SU-DHL-6 (cell line): ENCODE measurements around the gene KLHL40.
"Not testable (repeated sequence)": the region's sequence is repeated elsewhere in the genome, so short reads cannot be mapped to it uniquely, and the experiment has no call there.

Experiments
- H2AFZ ChIP-seq: fragments of 200-600 bp; sonication (generic); 2 replicates; pipeline ENCODE4 v1.6.1; 2014; ENCODE audit warnings: low read depth, mild to moderate bottlenecking, moderate library complexity, mixed read lengths, antibody characterized with exemption, low read length; ENCODE audit not compliant: severe bottlenecking
- H3F3A ChIP-seq: fragments of 200-600 bp; shearing (Covaris generic); 2 replicates; pipeline ENCODE4 v1.6.0; 2016; ENCODE audit warnings: antibody characterized with exemption, mild to moderate bottlenecking; ENCODE audit not compliant: insufficient read depth
- H3K27ac ChIP-seq: fragments of 200-600 bp; sonication (generic); 2 replicates; pipeline ENCODE4 v1.5.1; 2016; ENCODE audit warnings: low read depth, mild to moderate bottlenecking, low read length, moderate library complexity, mixed read lengths
- H3K27me3 ChIP-seq: fragments of 200-600 bp; sonication (generic), shearing (Covaris generic); 2 replicates; pipeline ENCODE4 v1.6.0; 2014; ENCODE audit warnings: mild to moderate bottlenecking, low read length
- H3K36me3 ChIP-seq: fragments of 200-600 bp; sonication (generic); 2 replicates; pipeline ENCODE4 v1.6.1; 2014; ENCODE audit warnings: mild to moderate bottlenecking, low read length, mixed read lengths
- H3K4me2 ChIP-seq: fragments of 300-600, 200-600 bp; shearing (Covaris generic), sonication (generic); 2 replicates; pipeline ENCODE4 v1.6.0; 2014; ENCODE audit warnings: low read length, low read depth, mild to moderate bottlenecking; ENCODE audit not compliant: poor library complexity, severe bottlenecking
- H3K4me3 ChIP-seq: fragments of 200-600 bp; sonication (generic); 2 replicates; pipeline ENCODE4 v1.5.1; 2014; ENCODE audit warnings: antibody characterized with exemption, low read length, mild to moderate bottlenecking, mixed read lengths; ENCODE audit not compliant: insufficient read depth, poor library complexity, severe bottlenecking
- H3K79me2 ChIP-seq: fragments of 200-600 bp; sonication (generic); 2 replicates; pipeline ENCODE4 v1.6.1; 2014; ENCODE audit warnings: mild to moderate bottlenecking, low read length, moderate library complexity; ENCODE audit not compliant: insufficient read depth
- H3K9ac ChIP-seq: fragments of 200-600 bp; sonication (generic); 2 replicates; pipeline ENCODE4 v1.7.0; 2014; ENCODE audit warnings: mild to moderate bottlenecking, low read length
- H3K9me2 ChIP-seq: fragments of 200-600 bp; sonication (generic); replicated peaks from 2 replicates; pipeline ENCODE4 v1.6.1; 2014; ENCODE audit warnings: low read length; ENCODE audit not compliant: insufficient read depth
- H3K9me3 ChIP-seq: fragments of 200-600 bp; sonication (generic); 2 replicates; pipeline ENCODE4 v1.6.1; 2014; ENCODE audit warnings: low read length, mixed read lengths; ENCODE audit not compliant: insufficient read depth
- H4K20me1 ChIP-seq: fragments of 200-600 bp; sonication (generic); 2 replicates; pipeline ENCODE4 v1.6.1; 2014; ENCODE audit warnings: low read depth, mild to moderate bottlenecking, antibody characterized with exemption, low read length, moderate library complexity, mixed read lengths
- EZH2phosphoT487 ChIP-seq: fragments of 200-600 bp; sonication (generic), shearing (Covaris generic); conservative IDR thresholded peaks from 2 replicates; pipeline ENCODE4 v1.6.1; 2018; ENCODE audit warnings: mild to moderate bottlenecking, antibody characterized with exemption, low read length, moderate library complexity, mixed read lengths
- TF ChIP-seq, protein P1 (sequence below): fragments of 200-600 bp; sonication (generic); IDR thresholded peaks from one replicate; pipeline ENCODE4 v1.5.1; 2017; ENCODE audit warnings: antibody characterized with exemption, mild to moderate bottlenecking, low read length, moderate library complexity; ENCODE audit not compliant: insufficient read depth, poor library complexity, severe bottlenecking

KLHL40 gene

DNA sequence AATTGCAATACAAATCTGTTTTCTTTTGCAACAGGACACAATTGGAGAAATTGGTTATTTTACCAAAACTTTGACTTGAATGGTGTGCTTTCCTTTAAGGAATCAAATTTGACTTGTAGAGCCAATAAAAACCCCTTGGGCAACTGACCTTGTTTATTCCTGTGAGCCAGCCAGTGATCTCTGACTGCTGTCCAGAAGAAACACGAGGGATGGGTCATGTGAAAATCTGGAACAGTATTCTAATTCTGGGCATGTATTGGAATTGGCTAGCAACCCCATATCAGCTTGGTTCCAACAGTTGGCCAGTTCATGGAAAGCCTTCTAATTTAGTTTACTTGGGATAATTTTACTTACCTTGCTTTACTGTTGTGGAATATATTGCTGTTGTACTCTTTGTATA lies 36.4 kb downstream of the KLHL40 start:
- no peak for TF ChIP-seq EZH2phosphoT487
- TF ChIP-seq, protein P1, sequence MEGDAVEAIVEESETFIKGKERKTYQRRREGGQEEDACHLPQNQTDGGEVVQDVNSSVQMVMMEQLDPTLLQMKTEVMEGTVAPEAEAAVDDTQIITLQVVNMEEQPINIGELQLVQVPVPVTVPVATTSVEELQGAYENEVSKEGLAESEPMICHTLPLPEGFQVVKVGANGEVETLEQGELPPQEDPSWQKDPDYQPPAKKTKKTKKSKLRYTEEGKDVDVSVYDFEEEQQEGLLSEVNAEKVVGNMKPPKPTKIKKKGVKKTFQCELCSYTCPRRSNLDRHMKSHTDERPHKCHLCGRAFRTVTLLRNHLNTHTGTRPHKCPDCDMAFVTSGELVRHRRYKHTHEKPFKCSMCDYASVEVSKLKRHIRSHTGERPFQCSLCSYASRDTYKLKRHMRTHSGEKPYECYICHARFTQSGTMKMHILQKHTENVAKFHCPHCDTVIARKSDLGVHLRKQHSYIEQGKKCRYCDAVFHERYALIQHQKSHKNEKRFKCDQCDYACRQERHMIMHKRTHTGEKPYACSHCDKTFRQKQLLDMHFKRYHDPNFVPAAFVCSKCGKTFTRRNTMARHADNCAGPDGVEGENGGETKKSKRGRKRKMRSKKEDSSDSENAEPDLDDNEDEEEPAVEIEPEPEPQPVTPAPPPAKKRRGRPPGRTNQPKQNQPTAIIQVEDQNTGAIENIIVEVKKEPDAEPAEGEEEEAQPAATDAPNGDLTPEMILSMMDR, result no peak
- Histone ChIP-seq H3K4me3 (no peak overlapping the region), H3K9me3 (no peaks in the 10 kb centered on the region), H3K4me2 (no peak overlapping the region), H3K9me2 (no peaks in the 10 kb centered on the region), H2AFZ (no peak overlapping the region), H3K27me3 (no peaks in the 10 kb centered on the region), H3K27ac (no peak overlapping the region), H3F3A (no peaks in the 10 kb centered on the region), H4K20me1 (no peaks in the 10 kb centered on the region), H3K9ac (no peak overlapping the region), H3K36me3 (no peaks in the 10 kb centered on the region), H3K79me2 (no peaks in the 10 kb centered on the region)

DNA sequence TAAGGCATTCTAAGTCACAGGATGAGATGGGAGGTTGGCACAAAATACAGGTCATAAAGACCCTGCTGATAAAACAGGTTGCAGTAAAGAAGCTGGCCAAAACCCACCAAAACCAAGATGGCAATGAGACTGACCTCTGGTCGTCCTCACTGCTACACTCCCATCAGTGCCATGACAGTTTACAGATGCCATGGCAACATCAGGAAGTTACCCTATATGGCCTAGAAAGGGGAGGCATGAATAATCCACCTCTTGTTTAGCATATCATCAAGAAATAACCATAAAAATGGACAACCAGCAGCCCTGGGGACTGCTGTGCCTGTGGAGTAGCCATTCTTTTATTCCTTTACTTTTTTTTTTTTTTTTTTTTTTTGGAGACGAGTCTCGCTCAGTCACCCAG lies 37.1 kb downstream of the KLHL40 start:
- H3K9me2 ChIP-seq, H3K9ac ChIP-seq, H3K27ac ChIP-seq, H4K20me1 ChIP-seq, H3K36me3 ChIP-seq, H3F3A ChIP-seq, H3K79me2 ChIP-seq, H3K4me2 ChIP-seq, H2AFZ ChIP-seq, H3K27me3 ChIP-seq, H3K4me3 ChIP-seq, H3K9me3 ChIP-seq: not testable (repeated sequence)

DNA sequence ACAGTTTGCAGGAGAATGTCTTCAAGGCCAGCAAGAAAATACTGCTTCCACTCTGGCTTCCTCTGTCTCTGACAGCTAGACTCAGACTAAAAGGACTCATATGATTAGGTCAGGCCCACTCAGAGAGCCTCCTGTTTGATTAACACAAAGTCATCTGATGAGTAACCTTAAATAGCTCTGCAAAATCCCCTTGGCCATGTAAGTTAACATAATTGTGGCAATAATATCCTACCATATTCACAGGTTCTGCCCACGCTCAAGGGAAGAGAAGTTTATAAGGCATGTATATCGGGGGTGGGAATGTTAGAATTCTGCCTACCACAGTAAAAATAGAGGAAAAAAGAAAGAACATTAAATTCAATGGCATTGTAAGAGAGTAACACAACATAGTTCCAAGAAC lies 37.9 kb downstream of the KLHL40 start:
- no peaks in the 10 kb centered on the region for H4K20me1 ChIP-seq
- H3F3A ChIP-seq, result no peaks in the 10 kb centered on the region
- no peaks in the 10 kb centered on the region for H3K9me2 ChIP-seq
- no peaks in the 10 kb centered on the region for H3K36me3 ChIP-seq
- no peak overlapping the region for H3K4me3 ChIP-seq
- no peak overlapping the region for H2AFZ ChIP-seq
- H3K27ac ChIP-seq, result no peak overlapping the region
- TF ChIP-seq, protein P1, result no peak
- no peak for TF ChIP-seq EZH2phosphoT487
- H3K27me3 ChIP-seq, result no peaks in the 10 kb centered on the region
- no peaks in the 10 kb centered on the region for H3K79me2 ChIP-seq
- H3K9ac ChIP-seq, result no peak overlapping the region
- no peak overlapping the region for H3K4me2 ChIP-seq
- H3K9me3 ChIP-seq, result no peaks in the 10 kb centered on the region

DNA sequence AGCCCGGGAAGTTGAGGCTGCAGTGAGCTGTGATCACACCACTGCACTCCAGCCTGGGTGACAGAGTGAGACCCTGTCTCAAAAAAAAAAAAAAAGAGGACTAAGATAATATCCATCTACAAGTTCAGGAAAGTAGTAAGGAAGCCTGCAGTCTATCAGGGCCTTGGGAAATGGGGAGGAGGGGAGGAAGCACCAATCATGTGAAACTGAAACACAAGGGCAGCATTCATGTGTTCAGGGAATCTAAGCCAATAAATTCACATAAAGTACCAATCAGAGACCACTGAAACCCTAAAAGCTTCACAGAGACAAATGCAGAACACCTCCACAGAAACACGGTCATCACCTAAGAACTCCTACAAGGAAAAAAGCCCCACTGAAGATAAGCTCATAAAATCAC lies 40.1 kb downstream of the KLHL40 start:
- TF ChIP-seq, protein P1, result no peak
- no peak for TF ChIP-seq EZH2phosphoT487
- H3K4me2 ChIP-seq, result no peak overlapping the region
- H3K27me3 ChIP-seq, result no peaks in the 10 kb centered on the region
- no peaks in the 10 kb centered on the region for H3K79me2 ChIP-seq
- no peak overlapping the region for H3K27ac ChIP-seq
- no peaks in the 10 kb centered on the region for H3K9me2 ChIP-seq
- H2AFZ ChIP-seq, result no peak overlapping the region
- H4K20me1 ChIP-seq, result no peaks in the 10 kb centered on the region
- no peak overlapping the region for H3K9ac ChIP-seq
- H3K4me3 ChIP-seq, result no peak overlapping the region
- H3K9me3 ChIP-seq, result no peaks in the 10 kb centered on the region
- no peaks in the 10 kb centered on the region for H3K36me3 ChIP-seq
- H3F3A ChIP-seq, result no peaks in the 10 kb centered on the region
